Osteocyte (in vitro differentiated cells): ENCODE results near the gene PTGDS. TPM values are rescaled to one million over a fixed set of nuclear protein-coding genes. Genes with fewer than 3 reads are reported as not detected.

Experiments
- DNase-seq: peaks from one replicate; pipeline ENCODE4 v3.0.0; 2021; ENCODE audit warnings: mixed read lengths; ENCODE audit not compliant: unreplicated experiment; ENCODE audit errors: extremely low spot score
- H3K27ac Mint-ChIP-seq: one replicate; pipeline ENCODE4 v1.8.0; 2021; ENCODE audit warnings: mild to moderate bottlenecking, mixed read lengths; ENCODE audit not compliant: unreplicated experiment
- H3K27me3 Mint-ChIP-seq: one replicate; pipeline ENCODE4 v1.8.0; 2021; ENCODE audit warnings: mixed read lengths; ENCODE audit not compliant: unreplicated experiment
- H3K36me3 Mint-ChIP-seq: one replicate; pipeline ENCODE4 v1.8.0; 2021; ENCODE audit warnings: mixed read lengths; ENCODE audit not compliant: unreplicated experiment
- H3K4me1 Mint-ChIP-seq: one replicate; pipeline ENCODE4 v1.8.0; 2021; ENCODE audit warnings: mixed read lengths; ENCODE audit not compliant: unreplicated experiment
- H3K4me3 Mint-ChIP-seq: one replicate; pipeline ENCODE4 v1.8.0; 2021; ENCODE audit warnings: mild to moderate bottlenecking, moderate library complexity, mixed read lengths; ENCODE audit not compliant: unreplicated experiment
- H3K9me3 Mint-ChIP-seq: one replicate; pipeline ENCODE4 v1.8.0; 2021; ENCODE audit warnings: mixed read lengths; ENCODE audit not compliant: unreplicated experiment
- total RNA-seq: library from RNA; stranded (reverse); gene quantifications from 2 replicates; pipeline ENCODE4 v1.2.1, GENCODE V29; 2021
- TF ChIP-seq, protein P1 (sequence below): fragments of 200-600 bp; sonication (generic); IDR thresholded peaks from 2 replicates; pipeline ENCODE4 v1.5.0; 2021; ENCODE audit warnings: antibody characterized with exemption, mild to moderate bottlenecking, moderate library complexity

PTGDS gene
- total RNA-seq, 1 donor from 2014 or later = 123 TPM

DNA sequence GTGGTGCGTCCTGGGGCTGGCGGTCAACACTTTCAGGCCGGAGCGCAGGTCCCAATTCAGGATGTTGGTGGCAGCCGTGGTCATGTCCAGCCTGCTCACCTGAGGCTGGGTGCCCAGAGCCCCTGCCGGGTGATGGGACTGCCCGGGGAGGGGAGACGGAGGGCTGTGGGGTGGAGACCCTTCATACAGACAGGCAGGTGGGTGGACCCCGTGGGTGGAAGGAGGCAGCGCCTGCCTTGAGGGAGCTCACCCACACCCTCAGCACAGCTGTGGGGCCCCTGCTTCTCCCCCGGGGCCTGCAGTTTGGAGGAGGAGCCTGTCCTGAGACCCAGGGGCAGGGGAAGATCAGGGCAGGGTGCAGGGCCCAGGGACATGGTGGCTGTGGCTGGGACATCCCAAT lies 6.9 kb upstream of the PTGDS start:
- DNase-seq = no peak
- Mint-ChIP-seq H3K4me3 (no peak overlapping the region), H3K27ac (no peak overlapping the region), H3K4me1 (peaks cover 3% of the 10 kb centered on the region), H3K9me3 (no peaks in the 10 kb centered on the region), H3K27me3 (peaks cover 3% of the 10 kb centered on the region), H3K36me3 (no peaks in the 10 kb centered on the region)
- TF ChIP-seq, protein P1, sequence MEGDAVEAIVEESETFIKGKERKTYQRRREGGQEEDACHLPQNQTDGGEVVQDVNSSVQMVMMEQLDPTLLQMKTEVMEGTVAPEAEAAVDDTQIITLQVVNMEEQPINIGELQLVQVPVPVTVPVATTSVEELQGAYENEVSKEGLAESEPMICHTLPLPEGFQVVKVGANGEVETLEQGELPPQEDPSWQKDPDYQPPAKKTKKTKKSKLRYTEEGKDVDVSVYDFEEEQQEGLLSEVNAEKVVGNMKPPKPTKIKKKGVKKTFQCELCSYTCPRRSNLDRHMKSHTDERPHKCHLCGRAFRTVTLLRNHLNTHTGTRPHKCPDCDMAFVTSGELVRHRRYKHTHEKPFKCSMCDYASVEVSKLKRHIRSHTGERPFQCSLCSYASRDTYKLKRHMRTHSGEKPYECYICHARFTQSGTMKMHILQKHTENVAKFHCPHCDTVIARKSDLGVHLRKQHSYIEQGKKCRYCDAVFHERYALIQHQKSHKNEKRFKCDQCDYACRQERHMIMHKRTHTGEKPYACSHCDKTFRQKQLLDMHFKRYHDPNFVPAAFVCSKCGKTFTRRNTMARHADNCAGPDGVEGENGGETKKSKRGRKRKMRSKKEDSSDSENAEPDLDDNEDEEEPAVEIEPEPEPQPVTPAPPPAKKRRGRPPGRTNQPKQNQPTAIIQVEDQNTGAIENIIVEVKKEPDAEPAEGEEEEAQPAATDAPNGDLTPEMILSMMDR = no peak

DNA sequence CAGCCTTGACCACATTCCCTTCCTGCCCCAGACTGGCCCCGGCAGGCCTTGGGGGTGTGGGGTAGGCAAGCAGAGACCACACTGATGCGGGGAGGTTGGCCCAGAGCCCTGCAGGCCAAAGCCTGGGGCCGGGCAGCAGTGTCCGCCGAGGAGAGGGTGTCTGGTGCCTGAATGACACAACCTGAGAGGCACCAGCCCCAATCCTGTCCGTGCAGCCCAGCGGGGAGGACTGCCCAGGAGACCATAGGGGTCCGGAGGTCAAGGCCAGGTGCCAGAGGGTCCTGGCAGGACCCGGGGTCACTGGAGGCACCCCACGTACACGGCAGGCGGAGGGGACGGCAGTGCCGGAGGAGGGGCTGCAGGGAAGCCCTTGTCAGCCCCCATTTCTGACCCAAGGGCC lies 5.6 kb upstream of the PTGDS start:
- TF ChIP-seq, protein P1 = no peak
- peaks cover 4% of the 10 kb centered on the region for H3K4me1 Mint-ChIP-seq

DNA sequence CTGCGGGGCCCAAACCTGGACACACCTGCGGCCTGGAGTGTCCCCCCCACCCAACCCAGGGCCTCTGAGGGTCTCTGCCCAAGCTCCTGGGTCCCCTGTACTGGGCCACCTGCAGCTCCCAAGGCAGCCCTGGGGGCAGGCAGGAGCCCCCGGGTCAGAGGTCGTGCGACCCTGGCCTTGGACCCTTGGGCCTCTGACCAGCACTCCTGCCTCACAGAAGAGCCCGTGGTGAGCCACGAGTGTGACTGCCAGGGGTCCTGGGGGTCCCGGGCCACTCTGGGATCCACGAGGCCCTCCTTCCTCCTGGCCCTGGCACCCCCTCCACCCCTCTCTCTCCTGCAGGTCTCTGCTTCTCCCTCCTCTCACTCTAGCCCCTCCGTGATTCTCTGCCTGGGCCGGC lies 5.0 kb upstream of the PTGDS start:
- Mint-ChIP-seq H3K36me3 (no peaks in the 10 kb centered on the region), H3K4me1 (peaks cover 4% of the 10 kb centered on the region), H3K27ac (no peak overlapping the region), H3K9me3 (no peaks in the 10 kb centered on the region), H3K27me3 (no peaks in the 10 kb centered on the region), H3K4me3 (no peak overlapping the region)
- DNase-seq = no peak
- TF ChIP-seq, protein P1 = no peak

More for the DNA sequence above, 5.6 kb upstream of the PTGDS start:
- Mint-ChIP-seq H3K27me3 (no peaks in the 10 kb centered on the region), H3K4me3 (no peak overlapping the region), H3K36me3 (no peaks in the 10 kb centered on the region), H3K27ac (no peak overlapping the region), H3K9me3 (no peaks in the 10 kb centered on the region)
- DNase-seq = no peak

DNA sequence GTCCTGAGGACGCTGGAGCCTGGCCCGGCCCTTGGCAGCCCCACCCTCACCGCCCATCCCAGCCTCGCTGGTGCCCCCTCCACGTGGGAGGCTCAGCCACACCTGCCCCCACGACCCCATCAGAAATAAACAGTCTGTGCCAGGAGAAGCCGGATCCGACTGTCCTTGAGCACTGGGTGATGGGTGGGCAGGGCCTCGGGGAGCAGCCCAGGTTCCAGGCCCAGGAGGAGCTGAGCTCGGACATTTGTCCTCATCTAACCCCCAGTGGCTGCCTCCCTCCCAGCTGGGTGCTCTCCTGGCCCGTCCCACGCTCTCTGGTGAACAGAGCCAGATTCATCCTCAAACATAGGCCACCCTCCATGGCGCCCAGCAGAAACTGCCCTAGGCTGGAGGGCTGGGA lies 4.6 kb upstream of the PTGDS start:
- H3K4me1 Mint-ChIP-seq = peaks cover 4% of the 10 kb centered on the region
- H3K27me3 Mint-ChIP-seq = no peaks in the 10 kb centered on the region
- TF ChIP-seq, protein P1 = no peak
- H3K27ac Mint-ChIP-seq = no peak overlapping the region
- no peak for DNase-seq
- no peaks in the 10 kb centered on the region for H3K9me3 Mint-ChIP-seq
- H3K4me3 Mint-ChIP-seq = no peak overlapping the region
- H3K36me3 Mint-ChIP-seq = no peaks in the 10 kb centered on the region

DNA sequence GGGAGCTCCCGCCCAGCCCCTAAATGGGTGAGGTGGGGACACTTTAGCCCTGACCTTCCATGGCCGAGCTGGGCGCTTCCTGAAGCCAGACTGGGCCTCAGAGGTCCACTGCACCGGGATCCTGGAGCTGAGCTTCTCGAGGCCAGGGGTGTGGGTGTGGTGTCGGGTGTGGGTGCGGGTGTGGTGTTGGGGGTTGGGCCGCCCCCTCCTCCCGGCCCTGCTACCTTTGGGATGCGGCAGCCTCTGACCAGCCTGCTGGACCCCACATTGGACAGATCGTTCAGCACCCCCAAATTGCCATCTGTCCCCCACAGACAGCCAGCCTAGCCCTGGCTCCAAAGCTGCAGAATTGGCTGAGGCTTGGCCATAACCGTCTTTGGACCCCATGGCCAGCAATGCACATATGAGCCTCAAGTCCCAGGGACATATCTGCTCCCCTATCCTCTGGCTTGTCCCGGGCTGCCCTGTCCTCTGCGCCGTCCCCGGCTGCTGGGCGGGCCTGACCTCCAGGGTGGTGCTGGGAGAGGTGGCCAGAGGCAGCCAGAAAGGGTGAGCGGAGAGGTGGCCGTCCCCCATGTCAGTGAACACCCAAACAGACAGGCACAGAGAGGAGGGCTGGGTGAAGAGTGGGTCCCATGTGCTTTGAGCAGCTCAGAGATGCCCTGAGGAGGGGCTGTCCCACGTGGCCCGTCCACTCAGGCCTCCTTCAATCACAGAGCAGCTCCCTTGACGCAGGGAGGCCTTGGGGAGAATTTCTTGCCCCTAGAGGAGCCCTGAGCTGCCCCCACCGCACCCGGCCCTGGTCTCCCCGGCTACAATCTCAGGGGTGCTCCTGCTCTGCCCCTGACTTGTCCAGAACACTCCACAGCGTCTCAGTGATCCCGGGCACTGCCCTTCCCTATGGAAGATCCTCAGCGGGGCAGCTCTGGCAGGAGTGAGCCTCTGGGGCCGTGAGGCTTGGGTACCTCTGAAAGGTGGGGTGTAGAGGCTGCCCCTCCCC lies 3.4 kb upstream of the PTGDS start:
- Mint-ChIP-seq H3K27ac (no peak overlapping the region), H3K9me3 (no peaks in the 10 kb centered on the region), H3K4me3 (no peak overlapping the region), H3K27me3 (no peaks in the 10 kb centered on the region), H3K36me3 (no peaks in the 10 kb centered on the region), H3K4me1 (peaks cover 4% of the 10 kb centered on the region)
- TF ChIP-seq, protein P1 = no peak
- DNase-seq = no peak
